ENCODE results near the gene DGKI.

Gene DGKI

GRCh38 chr7:137655804-137656203 is 191.0 kb downstream of the DGKI start:
- Histone ChIP-seq H3K4me1 (ENCODE audit: insufficient read depth, low read length) (peaks cover 17% of the 10 kb centered on the region), H3K4me3 (ENCODE audit: low read length) (no peak overlapping the region), H3K36me3 (ENCODE audit: insufficient read depth, low read length) (no peaks in the 10 kb centered on the region), H3K27me3 (ENCODE audit: insufficient read depth, low read length) (no peaks in the 10 kb centered on the region), H3K9me3 (ENCODE audit: low read length) (no peaks in the 10 kb centered on the region), H2AFZ (ENCODE audit: low read depth, low read length) (no peak overlapping the region)

- Histone ChIP-seq H3K4me1 (ENCODE audit: insufficient read depth, low read length) (peaks cover 5% of the 10 kb centered on the region), H3K27me3 (ENCODE audit: insufficient read depth, low read length) (no peaks in the 10 kb centered on the region), H3K4me3 (ENCODE audit: low read length) (no peak overlapping the region), H2AFZ (ENCODE audit: low read depth, low read length) (no peak overlapping the region), H3K9me3 (ENCODE audit: low read length) (no peaks in the 10 kb centered on the region), H3K36me3 (ENCODE audit: insufficient read depth, low read length) (no peaks in the 10 kb centered on the region)
Measured at GRCh38 chr7:137652721-137653120, 194.1 kb downstream of the DGKI start.

GRCh38 chr7:137647905-137648565 is 198.7 kb downstream of the DGKI start:
- Histone ChIP-seq H3K27me3 (ENCODE audit: insufficient read depth, low read length) (no peaks in the 10 kb centered on the region), H2AFZ (ENCODE audit: low read depth, low read length) (no peak overlapping the region), H3K9me3 (ENCODE audit: low read length) (peaks cover 4% of the 10 kb centered on the region), H3K4me3 (ENCODE audit: low read length) (no peak overlapping the region), H3K4me1 (ENCODE audit: insufficient read depth, low read length) (no peaks in the 10 kb centered on the region), H3K36me3 (ENCODE audit: insufficient read depth, low read length) (no peaks in the 10 kb centered on the region)

GRCh38 chr7:137642472-137642871 is 204.3 kb downstream of the DGKI start:
- Histone ChIP-seq H3K4me3 (ENCODE audit: low read length) (no peak overlapping the region), H2AFZ (ENCODE audit: low read depth, low read length) (no peak overlapping the region), H3K36me3 (ENCODE audit: insufficient read depth, low read length) (no peaks in the 10 kb centered on the region)

GRCh38 chr7:137642031-137642430 is 204.7 kb downstream of the DGKI start:
- Histone ChIP-seq H3K4me3 (ENCODE audit: low read length) (no peak overlapping the region), H3K36me3 (ENCODE audit: insufficient read depth, low read length) (no peaks in the 10 kb centered on the region), H3K27me3 (ENCODE audit: insufficient read depth, low read length) (no peaks in the 10 kb centered on the region), H3K4me1 (ENCODE audit: insufficient read depth, low read length) (no peaks in the 10 kb centered on the region), H2AFZ (ENCODE audit: low read depth, low read length) (no peak overlapping the region), H3K9me3 (ENCODE audit: low read length) (peaks cover 4% of the 10 kb centered on the region)

More at GRCh38 chr7:137642472-137642871, 204.3 kb downstream of the DGKI start:
- H3K4me1 ChIP-seq (ENCODE audit: insufficient read depth, low read length) = no peaks in the 10 kb centered on the region
- H3K9me3 ChIP-seq (ENCODE audit: low read length) = peaks cover 4% of the 10 kb centered on the region
- no peaks in the 10 kb centered on the region for H3K27me3 ChIP-seq (ENCODE audit: insufficient read depth, low read length)

GRCh38 chr7:137636376-137636775 is 210.4 kb downstream of the DGKI start:
- no peak overlapping the region for H3K4me3 ChIP-seq (ENCODE audit: low read length)
- H3K9me3 ChIP-seq (ENCODE audit: low read length) = no peaks in the 10 kb centered on the region
- no peaks in the 10 kb centered on the region for H3K36me3 ChIP-seq (ENCODE audit: insufficient read depth, low read length)
- H3K27me3 ChIP-seq (ENCODE audit: insufficient read depth, low read length) = no peaks in the 10 kb centered on the region
- no peaks in the 10 kb centered on the region for H3K4me1 ChIP-seq (ENCODE audit: insufficient read depth, low read length)
- H2AFZ ChIP-seq (ENCODE audit: low read depth, low read length) = no peak overlapping the region

GRCh38 chr7:137635874-137636273 is 210.9 kb downstream of the DGKI start:
- no peaks in the 10 kb centered on the region for H3K9me3 ChIP-seq (ENCODE audit: low read length)
- H2AFZ ChIP-seq (ENCODE audit: low read depth, low read length) = no peak overlapping the region
- H3K27me3 ChIP-seq (ENCODE audit: insufficient read depth, low read length) = no peaks in the 10 kb centered on the region
- H3K4me3 ChIP-seq (ENCODE audit: low read length) = no peak overlapping the region
- no peaks in the 10 kb centered on the region for H3K4me1 ChIP-seq (ENCODE audit: insufficient read depth, low read length)
- no peaks in the 10 kb centered on the region for H3K36me3 ChIP-seq (ENCODE audit: insufficient read depth, low read length)

- H3K36me3 ChIP-seq (ENCODE audit: insufficient read depth, low read length) = no peaks in the 10 kb centered on the region
- H3K4me3 ChIP-seq (ENCODE audit: low read length) = no peak overlapping the region
- H3K4me1 ChIP-seq (ENCODE audit: insufficient read depth, low read length) = no peaks in the 10 kb centered on the region
- H2AFZ ChIP-seq (ENCODE audit: low read depth, low read length) = no peak overlapping the region
- no peaks in the 10 kb centered on the region for H3K27me3 ChIP-seq (ENCODE audit: insufficient read depth, low read length)
- no peaks in the 10 kb centered on the region for H3K9me3 ChIP-seq (ENCODE audit: low read length)
Measured at GRCh38 chr7:137635132-137635531, 211.6 kb downstream of the DGKI start.

GRCh38 chr7:137634356-137634755 is 212.4 kb downstream of the DGKI start:
- H3K4me3 ChIP-seq (ENCODE audit: low read length) = no peak overlapping the region
- no peaks in the 10 kb centered on the region for H3K9me3 ChIP-seq (ENCODE audit: low read length)
- no peaks in the 10 kb centered on the region for H3K36me3 ChIP-seq (ENCODE audit: insufficient read depth, low read length)
- no peaks in the 10 kb centered on the region for H3K4me1 ChIP-seq (ENCODE audit: insufficient read depth, low read length)
- H2AFZ ChIP-seq (ENCODE audit: low read depth, low read length) = no peak overlapping the region
- H3K27me3 ChIP-seq (ENCODE audit: insufficient read depth, low read length) = no peaks in the 10 kb centered on the region

GRCh38 chr7:137633133-137633532 is 213.6 kb downstream of the DGKI start:
- H2AFZ ChIP-seq (ENCODE audit: low read depth, low read length) = no peak overlapping the region
- no peaks in the 10 kb centered on the region for H3K9me3 ChIP-seq (ENCODE audit: low read length)
- H3K36me3 ChIP-seq (ENCODE audit: insufficient read depth, low read length) = no peaks in the 10 kb centered on the region
- H3K4me3 ChIP-seq (ENCODE audit: low read length) = no peak overlapping the region
- no peaks in the 10 kb centered on the region for H3K4me1 ChIP-seq (ENCODE audit: insufficient read depth, low read length)
- H3K27me3 ChIP-seq (ENCODE audit: insufficient read depth, low read length) = no peaks in the 10 kb centered on the region

GRCh38 chr7:137628216-137628615 is 218.6 kb downstream of the DGKI start:
- no peak overlapping the region for H3K4me3 ChIP-seq (ENCODE audit: low read length)
- H3K36me3 ChIP-seq (ENCODE audit: insufficient read depth, low read length) = no peaks in the 10 kb centered on the region
- H3K27me3 ChIP-seq (ENCODE audit: insufficient read depth, low read length) = no peaks in the 10 kb centered on the region
- no peak overlapping the region for H2AFZ ChIP-seq (ENCODE audit: low read depth, low read length)
- H3K9me3 ChIP-seq (ENCODE audit: low read length) = no peaks in the 10 kb centered on the region
- no peaks in the 10 kb centered on the region for H3K4me1 ChIP-seq (ENCODE audit: insufficient read depth, low read length)

GRCh38 chr7:137626469-137627067 is 220.2 kb downstream of the DGKI start:
- Histone ChIP-seq H3K4me1 (ENCODE audit: insufficient read depth, low read length) (no peaks in the 10 kb centered on the region), H3K4me3 (ENCODE audit: low read length) (no peak overlapping the region), H3K27me3 (ENCODE audit: insufficient read depth, low read length) (no peaks in the 10 kb centered on the region), H3K9me3 (ENCODE audit: low read length) (no peaks in the 10 kb centered on the region), H3K36me3 (ENCODE audit: insufficient read depth, low read length) (no peaks in the 10 kb centered on the region), H2AFZ (ENCODE audit: low read depth, low read length) (no peak overlapping the region)

- no peak overlapping the region for H3K4me3 ChIP-seq (ENCODE audit: low read length)
- no peak overlapping the region for H2AFZ ChIP-seq (ENCODE audit: low read depth, low read length)
- H3K4me1 ChIP-seq (ENCODE audit: insufficient read depth, low read length) = no peaks in the 10 kb centered on the region
- no peaks in the 10 kb centered on the region for H3K9me3 ChIP-seq (ENCODE audit: low read length)
- no peaks in the 10 kb centered on the region for H3K27me3 ChIP-seq (ENCODE audit: insufficient read depth, low read length)
- no peaks in the 10 kb centered on the region for H3K36me3 ChIP-seq (ENCODE audit: insufficient read depth, low read length)
Measured at GRCh38 chr7:137625197-137625596, 221.6 kb downstream of the DGKI start.

GRCh38 chr7:137619181-137619580 is 227.6 kb downstream of the DGKI start:
- Histone ChIP-seq H3K4me1 (ENCODE audit: insufficient read depth, low read length) (no peaks in the 10 kb centered on the region), H2AFZ (ENCODE audit: low read depth, low read length) (no peak overlapping the region), H3K27me3 (ENCODE audit: insufficient read depth, low read length) (no peaks in the 10 kb centered on the region), H3K4me3 (ENCODE audit: low read length) (no peak overlapping the region), H3K9me3 (ENCODE audit: low read length) (peaks cover 2% of the 10 kb centered on the region), H3K36me3 (ENCODE audit: insufficient read depth, low read length) (no peaks in the 10 kb centered on the region)

All from neuron (in vitro differentiated cells).